OCI-LY3 (cell line): ENCODE results near the gene CTNNA1.
"Not testable (repeated sequence)": the region's sequence is repeated elsewhere in the genome, so short reads cannot be mapped to it uniquely, and the experiment has no call there.

Experiments
- H2AFZ ChIP-seq: fragments of 200-600, 300-600 bp; shearing (Covaris generic); 2 replicates; pipeline ENCODE4 v1.6.0; 2014; ENCODE audit warnings: antibody characterized with exemption, low read depth, low read length
- H3K27ac ChIP-seq: fragments of 200-600, 300-600 bp; sonication (generic); 2 replicates; pipeline ENCODE4 v1.5.1; 2014; ENCODE audit warnings: mild to moderate bottlenecking, low read length, moderate library complexity, mixed read lengths
- H3K27me3 ChIP-seq: fragments of 200-600, 300-600 bp; sonication (generic); 2 replicates; pipeline ENCODE4 v1.6.1; 2014; ENCODE audit warnings: low read depth, low read length, mixed read lengths
- H3K36me3 ChIP-seq: fragments of 200-600, 300-600 bp; sonication (generic); replicated peaks from 2 replicates; pipeline ENCODE3; 2014; ENCODE audit warnings: low read depth, low read length, mixed read lengths
- H3K4me1 ChIP-seq: fragments of 300-600, 200-600 bp; sonication (generic); 2 replicates; pipeline ENCODE4 v1.6.1; 2014; ENCODE audit warnings: low read length, mixed read lengths
- H3K4me2 ChIP-seq: fragments of 200-600, 300-600 bp; sonication (generic); 2 replicates; pipeline ENCODE4 v1.6.1; 2014; ENCODE audit warnings: low read length, mixed read lengths
- H3K4me3 ChIP-seq: fragments of 300-600, 200-600 bp; sonication (generic); 2 replicates; pipeline ENCODE4 v1.5.1; 2014; ENCODE audit warnings: antibody characterized with exemption, mild to moderate bottlenecking, low read length, moderate library complexity
- H3K79me2 ChIP-seq: fragments of 300-600, 200-600 bp; shearing (Covaris generic); 2 replicates; pipeline ENCODE4 v1.6.1; 2014; ENCODE audit warnings: mild to moderate bottlenecking, low read length, mixed read lengths
- H3K9ac ChIP-seq: fragments of 300-600, 200-600 bp; shearing (Covaris generic); 2 replicates; pipeline ENCODE4 v1.6.0; 2014; ENCODE audit warnings: mild to moderate bottlenecking, low read length, moderate library complexity
- H3K9me3 ChIP-seq: fragments of 200-600, 300-600 bp; shearing (Covaris generic); 2 replicates; pipeline ENCODE4 v1.6.1; 2014; ENCODE audit warnings: low read length, mixed read lengths; ENCODE audit not compliant: insufficient read depth
- H4K20me1 ChIP-seq: fragments of 200-600, 300-600 bp; sonication (generic); 2 replicates; pipeline ENCODE4 v1.6.1; 2016; ENCODE audit warnings: low read length, mixed read lengths; ENCODE audit not compliant: insufficient read depth
- CTCF ChIP-seq: fragments of 200-600, 300-600 bp; sonication (generic); IDR thresholded peaks from 2 replicates; pipeline ENCODE4 v1.5.1; 2014; ENCODE audit warnings: antibody characterized with exemption, low read length, low read depth
- EZH2phosphoT487 ChIP-seq: fragments of 200-600 bp; shearing (Covaris generic); IDR thresholded peaks from 2 replicates; pipeline ENCODE4 v1.6.1; 2018; ENCODE audit warnings: antibody characterized with exemption, mixed run types, low read depth

CTNNA1 gene

GRCh38 chr5:138913773-138914172 is 160.5 kb downstream of the CTNNA1 start:
- Histone ChIP-seq H3K4me1 (no peaks in the 10 kb centered on the region), H3K79me2 (no peaks in the 10 kb centered on the region), H3K4me2 (no peak overlapping the region), H3K9me3 (no peaks in the 10 kb centered on the region), H3K27me3 (no peaks in the 10 kb centered on the region), H4K20me1 (no peaks in the 10 kb centered on the region), H3K36me3 (no peaks in the 10 kb centered on the region), H3K4me3 (no peak overlapping the region), H3K27ac (no peak overlapping the region), H2AFZ (no peak overlapping the region), H3K9ac (no peak overlapping the region)
- TF ChIP-seq CTCF (no peak), EZH2phosphoT487 (no peak)

- no peak overlapping the region for H3K9ac ChIP-seq
- H3K4me3 ChIP-seq = no peak overlapping the region
- TF ChIP-seq CTCF (no peak), EZH2phosphoT487 (no peak)
- H3K36me3 ChIP-seq = no peaks in the 10 kb centered on the region
- no peak overlapping the region for H3K4me2 ChIP-seq
- no peaks in the 10 kb centered on the region for H4K20me1 ChIP-seq
- no peaks in the 10 kb centered on the region for H3K27me3 ChIP-seq
- H3K9me3 ChIP-seq = no peaks in the 10 kb centered on the region
- H3K27ac ChIP-seq = no peak overlapping the region
- no peak overlapping the region for H2AFZ ChIP-seq
- no peaks in the 10 kb centered on the region for H3K4me1 ChIP-seq
- no peaks in the 10 kb centered on the region for H3K79me2 ChIP-seq
Observed at GRCh38 chr5:138914338-138914737, 161.1 kb downstream of the CTNNA1 start.

GRCh38 chr5:138918686-138919085 is 165.5 kb downstream of the CTNNA1 start:
- Histone ChIP-seq H3K9ac (no peak overlapping the region), H3K4me2 (no peak overlapping the region), H3K36me3 (no peaks in the 10 kb centered on the region), H4K20me1 (no peaks in the 10 kb centered on the region), H3K4me3 (no peak overlapping the region), H3K27me3 (no peaks in the 10 kb centered on the region), H2AFZ (no peak overlapping the region), H3K27ac (no peak overlapping the region), H3K4me1 (no peaks in the 10 kb centered on the region), H3K79me2 (no peaks in the 10 kb centered on the region), H3K9me3 (no peaks in the 10 kb centered on the region)
- TF ChIP-seq CTCF = no peak
- no peak for TF ChIP-seq EZH2phosphoT487

- Histone ChIP-seq H3K9ac (no peak overlapping the region), H3K4me3 (no peak overlapping the region), H3K4me2 (no peak overlapping the region), H4K20me1 (no peaks in the 10 kb centered on the region), H3K27ac (no peak overlapping the region), H2AFZ (no peak overlapping the region), H3K79me2 (no peaks in the 10 kb centered on the region), H3K9me3 (no peaks in the 10 kb centered on the region), H3K4me1 (no peaks in the 10 kb centered on the region), H3K36me3 (no peaks in the 10 kb centered on the region), H3K27me3 (no peaks in the 10 kb centered on the region)
- TF ChIP-seq EZH2phosphoT487 = no peak
- no peak for TF ChIP-seq CTCF
Observed at GRCh38 chr5:138920181-138920580, 167.0 kb downstream of the CTNNA1 start.

GRCh38 chr5:138921362-138921761 is 168.1 kb downstream of the CTNNA1 start:
- H3K4me1 ChIP-seq, H3K27me3 ChIP-seq, H2AFZ ChIP-seq, H3K4me2 ChIP-seq, H4K20me1 ChIP-seq, H3K9me3 ChIP-seq, H3K36me3 ChIP-seq, H3K4me3 ChIP-seq, H3K9ac ChIP-seq, H3K79me2 ChIP-seq, H3K27ac ChIP-seq: not testable (repeated sequence)
